ENCODE measurements around the gene EPHB3.

The EPHB3 gene

GRCh38 chr3:184582646-184583577 lies 21.3 kb downstream of the EPHB3 start:
- no peak for DNase-seq

GRCh38 chr3:184583578-184584451 lies 22.2 kb downstream of the EPHB3 start:
- no peak for DNase-seq

- DNase-seq, result no peak
These were observed 22.9 kb downstream of the EPHB3 start for GRCh38 chr3:184584464-184584891.

GRCh38 chr3:184585545-184585944 lies 24.0 kb downstream of the EPHB3 start:
- no peak for DNase-seq

- no peak for DNase-seq
These were observed 25.3 kb downstream of the EPHB3 start for GRCh38 chr3:184586851-184587250.

- DNase-seq, result no peak
These were observed 27.2 kb downstream of the EPHB3 start for GRCh38 chr3:184588776-184589175.

GRCh38 chr3:184590795-184591194 lies 29.2 kb downstream of the EPHB3 start:
- no peak for DNase-seq

GRCh38 chr3:184591789-184592188 lies 30.2 kb downstream of the EPHB3 start:
- no peak for DNase-seq

GRCh38 chr3:184592371-184593219 lies 31.0 kb downstream of the EPHB3 start:
- DNase-seq, result no peak

- no peak for DNase-seq
These were observed 31.8 kb downstream of the EPHB3 start for GRCh38 chr3:184593220-184593927.

- no peak for DNase-seq
These were observed 32.3 kb downstream of the EPHB3 start for GRCh38 chr3:184593928-184594303.

- DNase-seq, result no peak
These were observed 32.9 kb downstream of the EPHB3 start for GRCh38 chr3:184594371-184595001.

GRCh38 chr3:184595726-184596125 lies 34.1 kb downstream of the EPHB3 start:
- DNase-seq, result no peak

GRCh38 chr3:184596233-184596632 lies 34.6 kb downstream of the EPHB3 start:
- no peak for DNase-seq

- DNase-seq, result no peak
These were observed 35.4 kb downstream of the EPHB3 start for GRCh38 chr3:184596886-184597575.

- no peak for DNase-seq
These were observed 36.4 kb downstream of the EPHB3 start for GRCh38 chr3:184597829-184598573.

- DNase-seq, result no peak
These were observed 37.0 kb downstream of the EPHB3 start for GRCh38 chr3:184598574-184598927.

- DNase-seq, result no peak
These were observed 37.6 kb downstream of the EPHB3 start for GRCh38 chr3:184599143-184599542.

GRCh38 chr3:184600685-184601377 lies 39.2 kb downstream of the EPHB3 start:
- no peak for DNase-seq

Data from T-helper 2 cell (primary cell).